HEK293 (cell line): ENCODE results near the gene DNM1.

Experiments
- KLF9 ChIP-seq: fragments of 450-650 bp; formaldehyde crosslinking; IDR thresholded peaks from 2 replicates; pipeline ENCODE4 v1.5.1; 2016; ENCODE audit warnings: missing biosample characterization, missing genetic modification characterization, low read depth
- MEIS1 ChIP-seq: sonication (generic); formaldehyde crosslinking; IDR thresholded peaks from 2 replicates; pipeline ENCODE4 v1.8.1; 2022; ENCODE audit warnings: missing genetic modification reagents, mild to moderate bottlenecking, borderline replicate concordance
- YY2 ChIP-seq: fragments of 450-650 bp; formaldehyde crosslinking; IDR thresholded peaks from 2 replicates; pipeline ENCODE4 v1.5.1; 2016; ENCODE audit warnings: missing biosample characterization, missing genetic modification characterization
- ZBTB17 ChIP-seq: fragments of 450-650 bp; formaldehyde crosslinking; IDR thresholded peaks from 2 replicates; pipeline ENCODE4 v1.5.1; 2016; ENCODE audit warnings: missing biosample characterization, missing genetic modification characterization
- ZBTB20 ChIP-seq: fragments of 450-650 bp; formaldehyde crosslinking; IDR thresholded peaks from 2 replicates; pipeline ENCODE4 v1.5.1; 2016; ENCODE audit warnings: missing biosample characterization, missing genetic modification characterization
- ZFP3 ChIP-seq: fragments of 450-650 bp; formaldehyde crosslinking; IDR thresholded peaks from 2 replicates; pipeline ENCODE4 v1.5.1; 2016; ENCODE audit warnings: low read depth, missing biosample characterization, missing genetic modification characterization
- ZNF16 ChIP-seq: fragments of 450-650 bp; formaldehyde crosslinking; IDR thresholded peaks from 2 replicates; pipeline ENCODE4 v1.5.1; 2016; ENCODE audit warnings: low read depth, missing biosample characterization, missing genetic modification characterization
- ZNF223 ChIP-seq: fragments of 450-650 bp; formaldehyde crosslinking; IDR thresholded peaks from 2 replicates; pipeline ENCODE4 v1.5.1; 2016; ENCODE audit warnings: missing biosample characterization, missing genetic modification characterization
- ZNF23 ChIP-seq: fragments of 450-650 bp; formaldehyde crosslinking; IDR thresholded peaks from 2 replicates; pipeline ENCODE4 v1.5.1; 2016; ENCODE audit warnings: missing biosample characterization, missing genetic modification characterization, borderline replicate concordance
- ZNF48 ChIP-seq: fragments of 450-650 bp; formaldehyde crosslinking; IDR thresholded peaks from 2 replicates; pipeline ENCODE4 v1.5.1; 2016; ENCODE audit warnings: missing biosample characterization, missing genetic modification characterization
- ZNF560 ChIP-seq: fragments of 450-650 bp; formaldehyde crosslinking; IDR thresholded peaks from 2 replicates; pipeline ENCODE4 v1.5.1; 2017; ENCODE audit warnings: missing biosample characterization, missing genetic modification characterization, borderline replicate concordance
- ZNF707 ChIP-seq: fragments of 450-650 bp; formaldehyde crosslinking; IDR thresholded peaks from 2 replicates; pipeline ENCODE4 v1.5.1; 2016; ENCODE audit warnings: missing biosample characterization, missing genetic modification characterization
- ZNF747 ChIP-seq: fragments of 450-650 bp; formaldehyde crosslinking; IDR thresholded peaks from 2 replicates; pipeline ENCODE4 v1.5.1; 2016; ENCODE audit warnings: missing biosample characterization, missing genetic modification characterization
- ZSCAN30 ChIP-seq: fragments of 450-650 bp; IDR thresholded peaks from 2 replicates; pipeline ENCODE4 v1.5.1; 2018; ENCODE audit warnings: missing biosample characterization, mild to moderate bottlenecking, missing genetic modification characterization, moderate library complexity
- TF ChIP-seq, protein P1 (sequence below): fragments of 450-650 bp; formaldehyde crosslinking; IDR thresholded peaks from 2 replicates; pipeline ENCODE4 v1.5.1; 2017; ENCODE audit warnings: missing biosample characterization, missing genetic modification characterization
- TF ChIP-seq, protein P2 (sequence below): fragments of 450-650 bp; formaldehyde crosslinking; IDR thresholded peaks from 2 replicates; pipeline ENCODE4 v1.5.1; 2017; ENCODE audit warnings: missing biosample characterization, missing genetic modification characterization
- TF ChIP-seq, protein P3 (sequence below): fragments of 450-650 bp; formaldehyde crosslinking; IDR thresholded peaks from 2 replicates; pipeline ENCODE4 v1.5.1; 2016; ENCODE audit warnings: missing biosample characterization, missing genetic modification characterization
- TF ChIP-seq, protein P4 (sequence below): fragments of 450-650 bp; formaldehyde crosslinking; IDR thresholded peaks from 2 replicates; pipeline ENCODE4 v1.5.1; 2016; ENCODE audit warnings: missing biosample characterization, missing genetic modification characterization
- TF ChIP-seq, protein P5 (sequence below): fragments of 450-650 bp; formaldehyde crosslinking; IDR thresholded peaks from 2 replicates; pipeline ENCODE4 v1.5.1; 2016; ENCODE audit warnings: missing biosample characterization, missing genetic modification characterization
- TF ChIP-seq, protein P6 (sequence below): fragments of 450-650 bp; formaldehyde crosslinking; IDR thresholded peaks from 2 replicates; pipeline ENCODE4 v1.5.1; 2016; ENCODE audit warnings: missing biosample characterization, missing genetic modification characterization
- TF ChIP-seq, protein P7 (sequence below): fragments of 450-650 bp; formaldehyde crosslinking; IDR thresholded peaks from 2 replicates; pipeline ENCODE4 v1.5.1; 2016; ENCODE audit warnings: missing biosample characterization, missing genetic modification characterization

Gene DNM1

DNA sequence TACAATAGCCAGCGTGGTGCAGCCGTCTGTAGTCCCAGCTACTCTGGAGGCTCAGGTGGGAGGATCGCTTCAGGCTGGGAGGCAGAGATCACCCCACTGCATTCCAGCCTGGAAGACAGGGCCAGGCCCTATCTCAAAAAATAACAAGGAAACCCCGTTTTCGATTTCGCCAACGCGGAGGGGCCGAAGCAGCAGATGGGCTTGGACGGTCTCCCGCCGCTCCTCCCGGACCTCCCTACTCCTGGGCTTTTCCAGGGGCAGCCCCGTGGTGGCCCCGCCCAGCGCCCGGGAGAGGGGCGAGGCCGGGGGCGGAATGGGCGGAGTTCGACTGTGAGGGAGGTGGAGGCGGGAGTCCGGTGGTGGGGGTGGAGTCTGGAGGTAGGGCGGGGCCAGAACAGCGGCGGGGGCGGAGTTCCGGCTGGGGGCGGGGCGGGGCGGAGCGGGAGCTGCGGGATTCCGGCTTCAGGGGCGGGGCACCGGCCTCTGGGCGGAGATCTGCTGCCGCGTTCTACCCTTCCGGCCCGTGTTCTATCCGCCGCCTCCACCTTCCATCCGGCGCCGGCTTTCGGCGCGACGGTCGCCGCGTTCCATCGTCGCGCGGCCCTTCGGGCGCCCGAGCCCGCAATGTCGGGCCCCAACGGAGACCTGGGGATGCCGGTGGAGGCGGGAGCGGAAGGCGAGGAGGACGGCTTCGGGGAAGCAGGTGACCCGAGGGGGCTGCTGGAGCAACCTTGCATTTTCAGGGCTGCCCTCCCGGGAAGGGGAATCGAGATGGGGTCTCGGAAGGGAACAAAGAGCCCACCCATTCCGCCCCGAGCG, 43.2 kb upstream of the DNM1 start, which contains the start of gene BBLN (continued):
- TF ChIP-seq, protein P1, sequence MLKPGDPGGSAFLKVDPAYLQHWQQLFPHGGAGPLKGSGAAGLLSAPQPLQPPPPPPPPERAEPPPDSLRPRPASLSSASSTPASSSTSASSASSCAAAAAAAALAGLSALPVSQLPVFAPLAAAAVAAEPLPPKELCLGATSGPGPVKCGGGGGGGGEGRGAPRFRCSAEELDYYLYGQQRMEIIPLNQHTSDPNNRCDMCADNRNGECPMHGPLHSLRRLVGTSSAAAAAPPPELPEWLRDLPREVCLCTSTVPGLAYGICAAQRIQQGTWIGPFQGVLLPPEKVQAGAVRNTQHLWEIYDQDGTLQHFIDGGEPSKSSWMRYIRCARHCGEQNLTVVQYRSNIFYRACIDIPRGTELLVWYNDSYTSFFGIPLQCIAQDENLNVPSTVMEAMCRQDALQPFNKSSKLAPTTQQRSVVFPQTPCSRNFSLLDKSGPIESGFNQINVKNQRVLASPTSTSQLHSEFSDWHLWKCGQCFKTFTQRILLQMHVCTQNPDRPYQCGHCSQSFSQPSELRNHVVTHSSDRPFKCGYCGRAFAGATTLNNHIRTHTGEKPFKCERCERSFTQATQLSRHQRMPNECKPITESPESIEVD (tag by site-specific recombination), result no peak
- TF ChIP-seq, protein P2, sequence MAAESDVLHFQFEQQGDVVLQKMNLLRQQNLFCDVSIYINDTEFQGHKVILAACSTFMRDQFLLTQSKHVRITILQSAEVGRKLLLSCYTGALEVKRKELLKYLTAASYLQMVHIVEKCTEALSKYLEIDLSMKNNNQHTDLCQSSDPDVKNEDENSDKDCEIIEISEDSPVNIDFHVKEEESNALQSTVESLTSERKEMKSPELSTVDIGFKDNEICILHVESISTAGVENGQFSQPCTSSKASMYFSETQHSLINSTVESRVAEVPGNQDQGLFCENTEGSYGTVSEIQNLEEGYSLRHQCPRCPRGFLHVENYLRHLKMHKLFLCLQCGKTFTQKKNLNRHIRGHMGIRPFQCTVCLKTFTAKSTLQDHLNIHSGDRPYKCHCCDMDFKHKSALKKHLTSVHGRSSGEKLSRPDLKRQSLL (tag by site-specific recombination), result no peak
- TF ChIP-seq YY2 (tag by site-specific recombination) (no peak), ZNF23 (tag by site-specific recombination) (no peak), ZNF16 (tag by site-specific recombination) (no peak), ZFP3 (tag by site-specific recombination) (no peak), ZBTB17 (peak; percentile 51; the same call in 1 of the 2 replicates), MEIS1 (CRISPR knock-in tag) (no peak), ZBTB20 (tag by site-specific recombination) (no peak; the same call in 1 of the 2 replicates), ZNF48 (tag by site-specific recombination) (no peak), ZNF223 (tag by site-specific recombination) (no peak), ZNF707 (tag by site-specific recombination) (no peak), ZSCAN30 (tag by site-specific recombination) (0 out of 2 replicates have a peak, but pooled peaks have one; percentile 11), KLF9 (tag by site-specific recombination) (peak; percentile 84), ZNF560 (tag by site-specific recombination) (no peak), ZNF747 (tag by site-specific recombination) (no peak)
- TF ChIP-seq, protein P3, sequence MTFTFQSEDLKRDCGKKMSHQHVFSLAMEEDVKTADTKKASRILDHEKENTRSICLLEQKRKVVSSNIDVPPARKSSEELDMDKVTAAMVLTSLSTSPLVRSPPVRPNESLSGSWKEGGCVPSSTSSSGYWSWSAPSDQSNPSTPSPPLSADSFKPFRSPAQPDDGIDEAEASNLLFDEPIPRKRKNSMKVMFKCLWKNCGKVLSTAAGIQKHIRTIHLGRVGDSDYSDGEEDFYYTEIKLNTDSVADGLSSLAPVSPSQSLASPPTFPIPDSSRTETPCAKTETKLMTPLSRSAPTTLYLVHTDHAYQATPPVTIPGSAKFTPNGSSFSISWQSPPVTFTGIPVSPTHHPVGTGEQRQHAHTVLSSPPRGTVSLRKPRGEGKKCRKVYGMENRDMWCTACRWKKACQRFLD (tag by site-specific recombination), result no peak
- TF ChIP-seq, protein P4, sequence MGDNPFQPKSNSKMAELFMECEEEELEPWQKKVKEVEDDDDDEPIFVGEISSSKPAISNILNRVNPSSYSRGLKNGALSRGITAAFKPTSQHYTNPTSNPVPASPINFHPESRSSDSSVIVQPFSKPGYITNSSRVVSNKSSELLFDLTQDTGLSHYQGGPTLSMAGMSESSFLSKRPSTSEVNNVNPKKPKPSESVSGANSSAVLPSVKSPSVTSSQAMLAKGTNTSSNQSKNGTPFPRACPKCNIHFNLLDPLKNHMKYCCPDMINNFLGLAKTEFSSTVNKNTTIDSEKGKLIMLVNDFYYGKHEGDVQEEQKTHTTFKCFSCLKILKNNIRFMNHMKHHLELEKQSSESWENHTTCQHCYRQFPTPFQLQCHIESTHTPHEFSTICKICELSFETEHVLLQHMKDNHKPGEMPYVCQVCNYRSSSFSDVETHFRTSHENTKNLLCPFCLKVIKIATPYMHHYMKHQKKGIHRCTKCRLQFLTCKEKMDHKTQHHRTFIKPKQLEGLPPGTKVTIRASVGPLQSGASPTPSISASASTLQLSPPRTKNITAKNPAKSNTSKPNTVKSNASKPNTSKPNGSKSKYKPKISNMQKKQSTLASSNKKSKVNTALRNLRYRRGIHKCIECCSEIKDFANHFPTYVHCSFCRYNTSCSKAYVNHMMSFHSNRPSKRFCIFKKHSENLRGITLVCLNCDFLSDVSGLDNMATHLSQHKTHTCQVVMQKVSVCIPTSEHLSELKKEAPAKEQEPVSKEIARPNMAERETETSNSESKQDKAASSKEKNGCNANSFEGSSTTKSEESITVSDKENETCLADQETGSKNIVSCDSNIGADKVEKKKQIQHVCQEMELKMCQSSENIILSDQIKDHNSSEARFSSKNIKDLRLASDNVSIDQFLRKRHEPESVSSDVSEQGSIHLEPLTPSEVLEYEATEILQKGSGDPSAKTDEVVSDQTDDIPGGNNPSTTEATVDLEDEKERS (tag by site-specific recombination), result no peak
- TF ChIP-seq, protein P5, sequence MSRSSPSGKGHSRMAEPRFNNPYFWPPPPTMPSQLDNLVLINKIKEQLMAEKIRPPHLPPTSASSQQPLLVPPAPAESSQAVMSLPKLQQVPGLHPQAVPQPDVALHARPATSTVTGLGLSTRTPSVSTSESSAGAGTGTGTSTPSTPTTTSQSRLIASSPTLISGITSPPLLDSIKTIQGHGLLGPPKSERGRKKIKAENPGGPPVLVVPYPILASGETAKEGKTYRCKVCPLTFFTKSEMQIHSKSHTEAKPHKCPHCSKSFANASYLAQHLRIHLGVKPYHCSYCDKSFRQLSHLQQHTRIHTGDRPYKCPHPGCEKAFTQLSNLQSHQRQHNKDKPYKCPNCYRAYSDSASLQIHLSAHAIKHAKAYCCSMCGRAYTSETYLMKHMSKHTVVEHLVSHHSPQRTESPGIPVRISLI (tag by site-specific recombination), result no peak
- TF ChIP-seq, protein P6, sequence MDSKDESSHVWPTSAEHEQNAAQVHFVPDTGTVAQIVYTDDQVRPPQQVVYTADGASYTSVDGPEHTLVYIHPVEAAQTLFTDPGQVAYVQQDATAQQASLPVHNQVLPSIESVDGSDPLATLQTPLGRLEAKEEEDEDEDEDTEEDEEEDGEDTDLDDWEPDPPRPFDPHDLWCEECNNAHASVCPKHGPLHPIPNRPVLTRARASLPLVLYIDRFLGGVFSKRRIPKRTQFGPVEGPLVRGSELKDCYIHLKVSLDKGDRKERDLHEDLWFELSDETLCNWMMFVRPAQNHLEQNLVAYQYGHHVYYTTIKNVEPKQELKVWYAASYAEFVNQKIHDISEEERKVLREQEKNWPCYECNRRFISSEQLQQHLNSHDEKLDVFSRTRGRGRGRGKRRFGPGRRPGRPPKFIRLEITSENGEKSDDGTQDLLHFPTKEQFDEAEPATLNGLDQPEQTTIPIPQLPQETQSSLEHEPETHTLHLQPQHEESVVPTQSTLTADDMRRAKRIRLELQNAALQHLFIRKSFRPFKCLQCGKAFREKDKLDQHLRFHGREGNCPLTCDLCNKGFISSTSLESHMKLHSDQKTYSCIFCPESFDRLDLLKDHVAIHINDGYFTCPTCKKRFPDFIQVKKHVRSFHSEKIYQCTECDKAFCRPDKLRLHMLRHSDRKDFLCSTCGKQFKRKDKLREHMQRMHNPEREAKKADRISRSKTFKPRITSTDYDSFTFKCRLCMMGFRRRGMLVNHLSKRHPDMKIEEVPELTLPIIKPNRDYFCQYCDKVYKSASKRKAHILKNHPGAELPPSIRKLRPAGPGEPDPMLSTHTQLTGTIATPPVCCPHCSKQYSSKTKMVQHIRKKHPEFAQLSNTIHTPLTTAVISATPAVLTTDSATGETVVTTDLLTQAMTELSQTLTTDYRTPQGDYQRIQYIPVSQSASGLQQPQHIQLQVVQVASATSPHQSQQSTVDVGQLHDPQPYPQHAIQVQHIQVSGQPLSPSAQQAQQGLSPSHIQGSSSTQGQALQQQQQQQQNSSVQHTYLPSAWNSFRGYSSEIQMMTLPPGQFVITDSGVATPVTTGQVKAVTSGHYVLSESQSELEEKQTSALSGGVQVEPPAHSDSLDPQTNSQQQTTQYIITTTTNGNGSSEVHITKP (tag by site-specific recombination), result peak; percentile 99
- TF ChIP-seq, protein P7, sequence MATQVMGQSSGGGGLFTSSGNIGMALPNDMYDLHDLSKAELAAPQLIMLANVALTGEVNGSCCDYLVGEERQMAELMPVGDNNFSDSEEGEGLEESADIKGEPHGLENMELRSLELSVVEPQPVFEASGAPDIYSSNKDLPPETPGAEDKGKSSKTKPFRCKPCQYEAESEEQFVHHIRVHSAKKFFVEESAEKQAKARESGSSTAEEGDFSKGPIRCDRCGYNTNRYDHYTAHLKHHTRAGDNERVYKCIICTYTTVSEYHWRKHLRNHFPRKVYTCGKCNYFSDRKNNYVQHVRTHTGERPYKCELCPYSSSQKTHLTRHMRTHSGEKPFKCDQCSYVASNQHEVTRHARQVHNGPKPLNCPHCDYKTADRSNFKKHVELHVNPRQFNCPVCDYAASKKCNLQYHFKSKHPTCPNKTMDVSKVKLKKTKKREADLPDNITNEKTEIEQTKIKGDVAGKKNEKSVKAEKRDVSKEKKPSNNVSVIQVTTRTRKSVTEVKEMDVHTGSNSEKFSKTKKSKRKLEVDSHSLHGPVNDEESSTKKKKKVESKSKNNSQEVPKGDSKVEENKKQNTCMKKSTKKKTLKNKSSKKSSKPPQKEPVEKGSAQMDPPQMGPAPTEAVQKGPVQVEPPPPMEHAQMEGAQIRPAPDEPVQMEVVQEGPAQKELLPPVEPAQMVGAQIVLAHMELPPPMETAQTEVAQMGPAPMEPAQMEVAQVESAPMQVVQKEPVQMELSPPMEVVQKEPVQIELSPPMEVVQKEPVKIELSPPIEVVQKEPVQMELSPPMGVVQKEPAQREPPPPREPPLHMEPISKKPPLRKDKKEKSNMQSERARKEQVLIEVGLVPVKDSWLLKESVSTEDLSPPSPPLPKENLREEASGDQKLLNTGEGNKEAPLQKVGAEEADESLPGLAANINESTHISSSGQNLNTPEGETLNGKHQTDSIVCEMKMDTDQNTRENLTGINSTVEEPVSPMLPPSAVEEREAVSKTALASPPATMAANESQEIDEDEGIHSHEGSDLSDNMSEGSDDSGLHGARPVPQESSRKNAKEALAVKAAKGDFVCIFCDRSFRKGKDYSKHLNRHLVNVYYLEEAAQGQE, result no peak
